Measurements from ENCODE around the gene TMEM232.

The TMEM232 gene

GRCh38 chr5:110402562-110402961 is 323.9 kb downstream of the TMEM232 start:
- DNase-seq (ENCODE audit: low read depth in 2 of 2): no peak

- DNase-seq (ENCODE audit: low read depth in 2 of 2): no peak
These were observed 324.6 kb downstream of the TMEM232 start for GRCh38 chr5:110401881-110402280.

- no peak for DNase-seq (ENCODE audit: low read depth in 2 of 2)
These were observed 327.5 kb downstream of the TMEM232 start for GRCh38 chr5:110398951-110399350.

GRCh38 chr5:110397281-110397680 is 329.2 kb downstream of the TMEM232 start:
- no peak for DNase-seq (ENCODE audit: low read depth in 2 of 2)

GRCh38 chr5:110386782-110387181 is 339.7 kb downstream of the TMEM232 start:
- DNase-seq (ENCODE audit: low read depth in 2 of 2): no peak

- no peak for DNase-seq (ENCODE audit: low read depth in 2 of 2)
These were observed 343.2 kb downstream of the TMEM232 start for GRCh38 chr5:110383231-110383630.

GRCh38 chr5:110377943-110378342 is 348.5 kb downstream of the TMEM232 start:
- DNase-seq (ENCODE audit: low read depth in 2 of 2): no peak

- no peak for DNase-seq (ENCODE audit: low read depth in 2 of 2)
These were observed 349.1 kb downstream of the TMEM232 start for GRCh38 chr5:110377361-110377760.

- DNase-seq (ENCODE audit: low read depth in 2 of 2): no peak
These were observed 350.1 kb downstream of the TMEM232 start for GRCh38 chr5:110376281-110376951.

GRCh38 chr5:110371725-110372041 is 354.8 kb downstream of the TMEM232 start:
- DNase-seq (ENCODE audit: low read depth in 2 of 2): no peak

- no peak for DNase-seq (ENCODE audit: low read depth in 2 of 2)
These were observed 355.3 kb downstream of the TMEM232 start for GRCh38 chr5:110371011-110371724.

All from stimulated activated CD8-positive, alpha-beta memory T cell treated with anti-CD3 and anti-CD28 coated beads, Interleukin-15, amount 100 ng/mL, for 48 hours (primary cell).